ENCODE data around the gene ZNF205.

GRCh38 chr16:3145151-3145550 is 32.8 kb downstream of the ZNF205 start:
- TF ChIP-seq CTCF (IDR thresholded peaks at IDR 0.05; ENCODE audit: insufficient read depth, low read depth, low read length) (no peak), EZH2 (IDR thresholded peaks at IDR 0.05; ENCODE audit: insufficient read depth, low read length) (no peak)
